CD14-positive monocyte (primary cell): ENCODE measurements around the gene CIITA. TPM values are rescaled to one million over a fixed set of nuclear protein-coding genes. Genes with fewer than 3 reads are reported as not detected.
"Not testable (repeated sequence)": the region's sequence is repeated elsewhere in the genome, so short reads cannot be mapped to it uniquely, and the experiment has no call there.

Source experiments
- DNase-seq, 3 donors: peaks; one replicate each; pipeline ENCODE4 v3.0.0-alpha.2; 2011 to 2022
- H2AFZ ChIP-seq: 2 replicates; pipeline ENCODE4 v1.6.0; 2012; ENCODE audit warnings: mild to moderate bottlenecking, low read depth, low read length, inconsistent platforms; ENCODE audit not compliant: insufficient read depth, poor library complexity, severe bottlenecking
- H3K27ac ChIP-seq, 2 donors: 1 replicate in 1 of 2; 2 replicates in 1 of 2; pipeline ENCODE4 v1.5.1; 2012 to 2013; ENCODE audit warnings: low read length in 2 of 2, control low read depth in 1 of 2, inconsistent platforms in 1 of 2, low read depth in 1 of 2, mild to moderate bottlenecking in 1 of 2
- H3K27me3 ChIP-seq, 2 donors: one replicate each; pipeline versions ENCODE4 v1.6.0 to v1.6.1; 2011 to 2013; ENCODE audit warnings: low read length in 2 of 2; ENCODE audit not compliant: control insufficient read depth in 2 of 2, insufficient read depth in 2 of 2
- H3K36me3 ChIP-seq, 2 donors: replicated peaks in 1 of 2; 1 replicate in 1 of 2; 2 replicates in 1 of 2; pipeline versions ENCODE4 v1.5.1 to v1.6.1; 2012 to 2013; ENCODE audit warnings: low read length in 2 of 2, control low read depth in 1 of 2, inconsistent platforms in 1 of 2, mild to moderate bottlenecking in 1 of 2; ENCODE audit not compliant: insufficient read depth in 2 of 2, control insufficient read depth in 1 of 2
- H3K4me1 ChIP-seq, 2 donors: 1 replicate in 1 of 2; 2 replicates in 1 of 2; pipeline versions ENCODE4 v1.5.1 to v1.6.1; 2012 to 2013; ENCODE audit warnings: low read length in 2 of 2, control low read depth in 1 of 2, inconsistent platforms in 1 of 2, mild to moderate bottlenecking in 1 of 2, moderate library complexity in 1 of 2; ENCODE audit not compliant: insufficient read depth in 2 of 2, control insufficient read depth in 1 of 2
- H3K4me2 ChIP-seq: replicated peaks from 2 replicates; pipeline ENCODE3; 2012; ENCODE audit warnings: low read length, moderate library complexity, mild to moderate bottlenecking; ENCODE audit not compliant: poor library complexity, severe bottlenecking; ENCODE audit errors: extremely low read depth
- H3K4me3 ChIP-seq, 3 experiments: fragments of 200-600 bp in 1 of 3; sonication (generic) in 1 of 3; replicated peaks in 1 of 3; 1 replicate in 2 of 3; 2 replicates in 1 of 3; pipeline ENCODE4 v1.5.1; 2011 to 2013; ENCODE audit warnings: low read length in 3 of 3, mild to moderate bottlenecking in 3 of 3, control low read depth in 2 of 3, low read depth in 2 of 3, inconsistent platforms in 1 of 3, moderate library complexity in 1 of 3
- H3K79me2 ChIP-seq: 2 replicates; pipeline ENCODE4 v1.6.0; 2012; ENCODE audit warnings: mild to moderate bottlenecking, control low read depth, inconsistent platforms, low read length, moderate library complexity; ENCODE audit not compliant: insufficient read depth
- H3K9ac ChIP-seq: 2 replicates; pipeline ENCODE4 v1.6.0; 2017; ENCODE audit warnings: low read length, mild to moderate bottlenecking; ENCODE audit not compliant: insufficient read depth, poor library complexity, severe bottlenecking
- H3K9me3 ChIP-seq, 2 donors: replicated peaks in 1 of 2; 1 replicate in 1 of 2; 2 replicates in 1 of 2; pipeline versions ENCODE4 v1.5.1 to v1.6.1; 2012 to 2013; ENCODE audit warnings: low read length in 2 of 2, control low read depth in 1 of 2; ENCODE audit not compliant: control insufficient read depth in 1 of 2, insufficient read depth in 1 of 2
- H4K20me1 ChIP-seq: 2 replicates; pipeline ENCODE4 v1.6.0; 2012; ENCODE audit warnings: mild to moderate bottlenecking, low read length, control low read depth, moderate library complexity; ENCODE audit not compliant: insufficient read depth
- H3K27ac Mint-ChIP-seq, 7 donors: one replicate each; pipeline ENCODE4 v1.8.0; 2020; ENCODE audit warnings: mild to moderate bottlenecking in 7 of 7, mixed read lengths in 7 of 7, moderate library complexity in 6 of 7, inconsistent platforms in 2 of 7
- H3K27me3 Mint-ChIP-seq, 3 donors: one replicate each; pipeline ENCODE4 v1.8.0; 2021 to 2022; ENCODE audit warnings: low read depth in 3 of 3, mild to moderate bottlenecking in 3 of 3, mixed read lengths in 3 of 3, moderate library complexity in 3 of 3, inconsistent platforms in 1 of 3
- H3K36me3 Mint-ChIP-seq, 2 donors: one replicate each; pipeline ENCODE4 v1.8.0; 2020; ENCODE audit warnings: mixed read lengths in 2 of 2, inconsistent platforms in 1 of 2, mild to moderate bottlenecking in 1 of 2
- H3K4me1 Mint-ChIP-seq: one replicate; pipeline ENCODE4 v1.8.0; 2020; ENCODE audit warnings: mild to moderate bottlenecking, mixed read lengths
- H3K4me3 Mint-ChIP-seq, 2 donors: one replicate each; pipeline ENCODE4 v1.8.0; 2020; ENCODE audit warnings: mild to moderate bottlenecking in 2 of 2, mixed read lengths in 2 of 2, moderate library complexity in 1 of 2
- H3K9me3 Mint-ChIP-seq, 7 donors: one replicate each; pipeline ENCODE4 v1.8.0; 2020 to 2022; ENCODE audit warnings: mixed read lengths in 7 of 7, mild to moderate bottlenecking in 6 of 7, moderate library complexity in 6 of 7, inconsistent platforms in 2 of 7
- CTCF ChIP-seq: fragments of 200-600 bp; IDR thresholded peaks from one replicate; pipeline ENCODE4 v1.8.0; 2022; ENCODE audit warnings: antibody characterized with exemption, mild to moderate bottlenecking
- WGBS: methylation state at CpG from one replicate; pipeline ENCODE4 v1.1.5; 2013; ENCODE audit warnings: missing lambda C conversion rate; ENCODE audit not compliant: insufficient coverage; 5-methylcytosine and 5-hydroxymethylcytosine counted together
- intact Hi-C, 2 donors: fragments of 100-400 bp; cut with micrococcal nuclease; formaldehyde crosslinking; loops; one replicate each; pipeline versions ENCODE4 v1.15.0 to v1.15.1; 2023
- polyA plus RNA-seq, 3 donors: library from polyadenylated mRNA; depleted of rRNA in 1 of 3; unstranded in 2 of 3; stranded (reverse) in 1 of 3; fragments of 300-500 nt in 2 of 3; fragments of >200 nt in 1 of 3; fragmentation: Illumina TruSeq in 2 of 3; gene quantifications; 1 replicate in 2 of 3; 2 replicates in 1 of 3; pipeline ENCODE4 v1.2.3, GENCODE V29; 2012 to 2021

CIITA gene
- polyA plus RNA-seq, 3 donors: 15.6 to 178 (median 22.1) TPM

GRCh38 chr16:10941127-10941933, 64.3 kb downstream of the CIITA start:
- Mint-ChIP-seq H3K27ac (peak overlapping the region in 5 of 7 donors; percentile 42 to 87 (median 46)), H3K36me3 (peaks cover 3 to 7% of the 10 kb centered on the region in 2 donors), H3K4me3 (peak overlapping the region; percentile 83 to 91), H3K9me3 (peaks cover 0 to 2% (median 0%) of the 10 kb centered on the region in 7 donors), H3K27me3 (peaks cover 3 to 7% (median 4%) of the 10 kb centered on the region in 3 donors), H3K4me1 (peaks cover 80% of the 10 kb centered on the region)
- H3K4me1 ChIP-seq: peaks cover 77 to 88% of the 10 kb centered on the region in 2 donors
- peak overlapping the region; percentile 4 to 83 (median 33) for H3K4me3 ChIP-seq
- peak overlapping the region; percentile 54 for H3K9ac ChIP-seq
- peaks cover 77% of the 10 kb centered on the region for H4K20me1 ChIP-seq
- no peak for DNase-seq
- H3K36me3 ChIP-seq: no peaks in the 10 kb centered on the region
- H3K4me2 ChIP-seq: peak overlapping the region; percentile 83
- WGBS: 0% methylated on average over 11 of the region's 36 CpGs
- no peak for TF ChIP-seq CTCF
- no peaks in the 10 kb centered on the region for H3K27me3 ChIP-seq
- intact Hi-C loops: loop anchor here (10.0 kb wide), 2 partner anchors 197 to 973 kb away; partner anchors contain the start of genes GSPT1 (in 1 of the 2) and NUBP1 (in 1 of the 2)
- no peak overlapping the region for H3K27ac ChIP-seq
- peaks cover 50% of the 10 kb centered on the region for H3K79me2 ChIP-seq
- no peaks in the 10 kb centered on the region for H3K9me3 ChIP-seq
- no peak overlapping the region for H2AFZ ChIP-seq

- Histone ChIP-seq H4K20me1 (peaks cover 77% of the 10 kb centered on the region), H3K79me2 (peaks cover 53% of the 10 kb centered on the region), H3K4me1 (peaks cover 71 to 82% of the 10 kb centered on the region in 2 donors), H3K4me2 (peak overlapping the region; percentile 83), H2AFZ (peak overlapping the region; percentile 70), H3K4me3 (peak overlapping the region; percentile 33 to 83 (median 44)), H3K9ac (peak overlapping the region; percentile 54)
- intact Hi-C loops: loop anchor here (10.0 kb wide), 2 partner anchors 197 to 973 kb away; partner anchors contain the start of genes GSPT1 (in 1 of the 2) and NUBP1 (in 1 of the 2)
- H3K27ac Mint-ChIP-seq, H3K27ac ChIP-seq, H3K36me3 ChIP-seq, H3K9me3 Mint-ChIP-seq, H3K27me3 ChIP-seq, H3K9me3 ChIP-seq, H3K27me3 Mint-ChIP-seq, DNase-seq, H3K36me3 Mint-ChIP-seq: not testable (repeated sequence)
- H3K4me1 Mint-ChIP-seq: peaks cover 75% of the 10 kb centered on the region
- under 1% methylated on average over 49 of the region's 52 CpGs for WGBS
- peak overlapping the region; percentile 83 to 91 for H3K4me3 Mint-ChIP-seq
These were observed 64.9 kb downstream of the CIITA start for GRCh38 chr16:10941935-10942351.
